Stimulated activated CD8-positive, alpha-beta memory T cell treated with anti-CD3 and anti-CD28 coated beads, Interleukin-12 subunit alpha, Interleukin-12 subunit beta, amount 100 ng/mL, for 24 hours (primary cell): ENCODE data around the gene PSG6.
"Not testable (repeated sequence)": the region's sequence is repeated elsewhere in the genome, so short reads cannot be mapped to it uniquely, and the experiment has no call there.

Source experiments
- DNase-seq: peaks from one replicate; pipeline ENCODE4 v3.0.0-alpha.2; 2020; ENCODE audit errors: extremely low read depth

PSG6 gene

DNA sequence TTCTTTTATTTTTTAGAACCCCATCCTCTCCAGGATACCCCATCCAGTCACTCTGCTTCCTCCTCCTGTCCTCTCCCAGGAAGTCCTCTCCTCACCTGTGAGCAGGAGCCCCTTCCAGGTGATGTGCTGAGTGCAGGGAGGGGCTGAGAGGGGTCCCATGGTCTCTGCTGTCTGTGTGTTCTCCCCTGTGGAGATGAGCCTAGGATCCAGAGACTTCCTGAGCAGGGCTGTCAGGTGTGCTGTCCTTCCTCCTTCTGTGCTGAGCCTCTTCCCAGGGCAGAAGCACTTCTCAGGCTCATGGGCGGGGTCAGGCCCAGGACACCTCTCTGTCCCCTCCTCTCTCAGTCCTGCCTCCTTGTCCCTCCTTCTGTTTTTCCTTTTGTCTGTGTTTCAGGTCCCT is at the start of gene PSG6:
TSS of gene PSG6 (minus strand) at position 261 of the 400 bp plus-strand sequence. CDS start at position 159, 102 bp downstream.
- not testable (repeated sequence) for DNase-seq

DNA sequence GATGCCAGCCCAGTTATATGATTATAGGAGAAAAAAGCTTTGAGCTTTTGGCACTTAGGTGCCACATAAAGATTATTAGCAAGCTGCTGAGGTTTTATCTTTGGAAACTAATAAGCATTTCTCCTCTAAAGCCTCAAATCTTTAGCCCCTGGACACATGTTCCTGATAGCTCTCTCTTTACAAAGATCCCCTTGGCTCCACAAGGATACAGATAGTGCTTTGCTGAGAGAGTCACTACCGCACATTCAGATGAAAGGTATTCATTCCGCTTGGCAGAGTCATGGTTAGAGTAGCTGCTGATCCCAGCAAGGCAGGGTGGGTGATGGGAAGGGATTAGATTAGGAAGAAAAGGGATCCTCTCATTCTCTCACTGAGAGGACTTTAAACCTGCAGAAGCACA is 47.5 kb upstream of the PSG6 start:
- DNase-seq, result no peak

DNA sequence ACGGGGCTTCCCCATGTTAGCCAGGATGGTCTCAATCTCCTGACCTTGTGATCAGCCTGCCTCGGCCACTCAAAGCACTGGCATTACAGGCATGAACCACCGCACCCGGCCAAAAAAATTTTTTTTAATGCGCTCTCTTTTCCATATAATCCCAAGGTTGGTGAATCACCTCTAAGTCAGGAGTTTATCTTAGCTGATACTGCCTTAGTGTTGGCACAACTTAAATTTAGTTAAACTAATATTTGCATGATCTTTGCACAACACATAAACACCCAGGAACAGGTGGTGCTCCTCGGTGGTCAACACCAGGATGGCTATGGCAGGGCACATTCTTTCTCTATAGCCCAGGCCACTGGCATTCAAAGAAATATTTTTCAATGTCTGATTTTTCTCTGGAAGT is 43.4 kb upstream of the PSG6 start:
- no peak for DNase-seq

DNA sequence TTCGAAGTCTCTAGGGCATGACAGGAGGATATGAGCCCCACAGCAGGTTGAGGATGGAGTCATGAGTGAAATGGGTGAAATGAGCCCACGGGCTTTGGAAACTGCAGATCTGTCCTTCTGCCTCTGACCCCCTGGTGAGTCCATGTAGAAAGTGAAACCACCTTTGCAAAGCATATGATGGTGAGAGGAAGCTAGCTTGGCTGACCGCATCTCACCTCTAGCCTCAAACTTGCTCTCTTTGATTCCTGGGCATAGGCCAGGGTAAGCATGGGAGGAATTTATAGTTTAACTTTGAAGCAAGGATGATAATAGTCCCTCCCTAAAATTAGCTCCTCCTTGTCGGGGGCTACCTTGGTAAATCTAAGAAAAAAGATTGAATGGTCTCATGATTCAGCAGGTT is 34.4 kb upstream of the PSG6 start:
- not testable (repeated sequence) for DNase-seq

DNA sequence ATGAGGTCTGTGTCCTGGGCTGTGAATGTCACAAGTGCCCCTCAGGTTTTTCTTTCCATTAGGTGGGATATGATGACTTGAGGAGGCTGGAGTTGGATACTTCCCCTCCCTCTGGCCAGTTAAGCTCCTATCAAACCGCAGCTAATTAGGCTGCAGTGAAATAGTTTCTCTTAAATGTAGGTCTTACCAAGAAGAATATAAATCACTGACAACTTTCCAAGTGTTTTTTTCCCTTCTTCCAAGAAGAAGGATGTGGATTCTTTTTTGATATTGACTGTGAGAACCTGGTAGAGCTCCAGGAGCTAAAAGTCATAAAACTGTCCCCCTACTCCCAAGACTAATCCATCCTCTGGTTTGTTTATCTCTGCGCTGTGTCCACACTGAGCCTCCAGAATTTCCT is 33.8 kb upstream of the PSG6 start:
- not testable (repeated sequence) for DNase-seq

DNA sequence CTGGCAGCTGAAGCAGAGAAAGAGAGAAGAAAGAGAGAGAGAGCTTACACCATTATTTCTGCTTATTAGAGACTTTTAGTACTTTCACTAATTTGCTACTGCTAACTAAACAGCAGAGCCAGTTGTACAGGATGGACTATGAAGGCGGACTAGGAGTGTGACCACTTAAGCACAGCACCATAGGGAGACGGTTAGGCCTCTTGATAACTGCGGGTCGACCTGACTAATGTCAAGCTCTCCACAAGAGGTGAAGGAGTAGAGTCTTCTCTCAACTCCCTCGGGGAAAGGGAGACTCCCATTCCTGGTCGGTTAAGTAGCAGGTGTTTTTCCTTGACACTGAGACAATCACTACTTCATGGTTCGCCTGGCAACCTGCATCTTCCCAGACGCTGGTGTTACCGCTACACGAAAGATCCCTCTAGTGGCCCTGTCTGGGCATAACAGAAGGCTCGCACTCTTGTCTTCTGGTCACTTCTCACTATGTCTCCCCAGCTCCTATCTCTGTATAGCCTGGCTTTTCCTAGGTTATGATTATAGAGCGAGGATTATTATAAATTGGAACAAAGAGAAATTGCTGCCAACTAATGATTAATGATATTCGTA is 24.6 kb upstream of the PSG6 start:
- no peak for DNase-seq

DNA sequence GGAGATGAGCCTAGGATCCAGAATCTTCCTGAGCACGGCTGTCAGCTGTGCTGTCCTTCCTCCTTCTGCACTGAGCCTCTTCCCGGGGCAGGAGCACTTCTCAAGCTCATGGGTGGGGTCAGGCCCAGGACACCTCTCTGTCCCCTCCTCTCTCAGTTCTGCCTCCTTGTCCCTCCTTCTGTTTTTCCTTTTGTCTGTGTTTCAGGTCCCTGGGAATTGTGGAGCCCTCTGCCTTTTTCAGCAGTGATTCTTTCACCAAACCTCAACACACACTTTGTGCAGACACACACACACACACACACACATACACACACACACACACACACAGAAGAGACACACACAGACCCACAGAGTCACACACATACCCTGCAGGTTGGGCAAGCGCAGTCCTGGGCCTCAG is 19.4 kb upstream of the PSG6 start, which contains the start of gene PSG7:
TSS of gene PSG7 (minus strand) at position 101 of the 400 bp plus-strand sequence. CDS start 131 bp downstream, outside the sequence.
- not testable (repeated sequence) for DNase-seq

DNA sequence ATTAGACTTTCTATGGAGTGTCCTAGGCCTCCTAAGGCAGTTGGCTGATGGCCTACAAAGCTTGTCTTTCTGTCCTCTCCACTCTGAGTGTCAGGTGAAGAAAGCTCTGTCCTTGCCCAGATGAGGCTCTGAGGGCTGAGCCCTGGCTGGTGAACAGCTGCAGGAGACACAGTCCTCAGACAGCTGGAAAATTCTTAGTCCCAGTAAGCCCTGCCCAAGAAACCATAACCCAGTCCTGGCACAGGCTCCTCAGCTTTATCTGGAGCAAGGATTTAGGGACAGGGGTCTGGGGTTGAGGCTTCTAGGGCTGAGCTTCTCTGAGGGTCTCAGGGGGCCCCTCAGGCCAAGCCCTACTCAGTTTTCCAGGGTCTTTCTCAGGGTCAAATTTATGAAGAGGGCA is 17.0 kb upstream of the PSG6 start:
- DNase-seq, result not testable (repeated sequence)

DNA sequence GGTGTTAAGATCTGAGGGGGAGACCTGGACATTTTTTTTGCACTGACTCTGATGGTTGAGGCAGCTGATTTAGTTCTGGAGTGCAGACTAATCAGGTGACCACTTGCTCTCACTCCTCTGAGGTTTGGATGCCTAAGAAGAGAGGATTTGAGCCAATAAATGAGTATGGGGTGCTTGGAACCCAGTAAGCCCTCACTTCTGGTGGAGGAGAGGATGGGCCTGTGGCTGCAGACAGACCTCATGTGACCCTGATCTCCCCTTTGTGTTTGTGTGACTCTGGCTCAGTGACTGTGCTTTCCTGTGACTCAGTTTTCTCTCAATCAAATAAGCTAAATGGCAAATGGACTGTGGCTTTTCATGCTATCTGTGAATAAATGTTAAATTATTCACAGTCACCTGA is 16.5 kb upstream of the PSG6 start:
- DNase-seq, result not testable (repeated sequence)

DNA sequence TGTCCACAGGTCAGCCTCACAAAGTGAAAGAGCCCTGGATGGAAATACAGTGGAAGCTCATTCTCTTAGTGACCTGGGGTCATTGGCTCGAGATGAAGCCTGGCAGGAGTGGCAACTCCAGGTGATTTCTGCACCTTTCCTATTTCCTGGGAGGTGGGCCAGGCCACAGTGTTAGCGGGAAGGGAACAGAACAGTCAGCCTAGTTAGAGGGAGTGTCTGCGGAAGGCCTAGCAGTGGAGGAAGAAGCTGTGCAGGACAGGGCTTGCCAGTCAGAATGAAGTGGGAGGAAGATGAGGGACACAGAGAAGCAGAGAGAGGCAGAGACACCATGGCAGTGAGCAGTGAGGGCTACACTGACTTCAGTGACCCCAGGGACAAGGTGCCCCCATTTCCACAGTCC is 15.7 kb upstream of the PSG6 start:
- DNase-seq, result not testable (repeated sequence)

DNA sequence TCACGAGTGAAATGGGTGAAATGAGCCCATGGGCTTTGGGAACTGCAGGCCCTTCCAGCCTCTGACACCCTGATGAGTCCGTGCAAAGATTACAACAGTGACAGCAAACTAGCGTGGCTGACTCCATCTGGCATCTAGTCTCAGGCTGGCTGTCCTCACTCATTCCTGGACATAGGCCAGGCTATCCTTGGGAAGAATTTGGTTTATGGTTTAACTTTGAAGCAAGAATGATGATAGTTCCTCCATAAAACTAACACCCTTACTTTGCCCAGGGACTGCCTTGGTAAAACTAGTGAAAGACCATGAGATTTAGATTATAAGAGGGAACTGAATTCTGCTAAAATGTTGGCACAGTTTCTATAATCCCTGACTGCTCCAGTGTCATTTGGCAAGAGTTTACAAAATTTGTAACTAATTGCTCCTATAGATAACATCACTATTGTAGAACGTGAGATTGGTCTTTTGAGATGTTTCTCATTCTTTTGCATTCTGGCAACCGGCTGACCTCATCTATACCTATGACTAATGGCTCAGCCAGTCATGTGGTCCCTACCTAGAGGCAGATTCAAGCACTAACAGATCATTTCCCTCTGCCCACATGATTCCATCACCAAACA is 14.9 kb upstream of the PSG6 start:
- DNase-seq, result not testable (repeated sequence)

DNA sequence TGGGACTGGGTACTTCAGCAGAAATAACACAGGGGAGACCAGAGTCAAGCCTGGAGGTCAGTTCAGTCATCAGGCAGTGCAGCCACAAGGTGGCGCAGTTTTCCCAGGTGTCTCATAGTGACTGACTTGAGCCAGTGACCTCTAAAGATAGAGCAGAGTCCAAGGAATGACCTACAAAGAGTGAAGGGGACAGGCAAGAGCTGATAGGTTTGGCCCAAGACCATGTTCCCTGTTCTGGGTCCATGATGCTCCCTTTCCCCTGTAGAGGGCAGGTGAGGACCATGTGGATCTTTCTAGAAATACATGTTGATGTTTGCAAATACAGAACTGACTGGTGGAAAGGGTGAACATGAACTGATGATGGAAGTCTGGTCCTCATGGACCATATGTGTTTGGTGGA is 12.5 kb upstream of the PSG6 start:
- not testable (repeated sequence) for DNase-seq

DNA sequence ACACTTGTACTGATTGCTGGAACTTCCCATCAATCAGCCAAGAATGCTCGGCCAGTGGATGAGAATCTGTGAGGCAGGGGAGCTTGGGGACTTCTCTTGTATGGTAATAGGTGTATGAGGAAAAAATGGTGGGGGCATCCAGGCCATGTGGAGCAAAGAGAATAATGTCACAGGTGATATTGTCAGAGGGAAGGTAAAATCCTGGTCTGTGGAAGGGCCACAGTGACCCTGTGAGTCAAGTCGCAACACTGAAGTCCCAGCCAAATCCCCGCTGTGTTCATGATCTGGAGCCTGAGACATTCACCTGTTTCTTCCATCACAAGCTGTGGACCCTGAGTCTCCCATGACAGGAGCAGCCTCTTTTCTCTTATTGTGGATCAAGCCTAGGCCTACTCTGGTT is 11.2 kb upstream of the PSG6 start:
- DNase-seq, result no peak

DNA sequence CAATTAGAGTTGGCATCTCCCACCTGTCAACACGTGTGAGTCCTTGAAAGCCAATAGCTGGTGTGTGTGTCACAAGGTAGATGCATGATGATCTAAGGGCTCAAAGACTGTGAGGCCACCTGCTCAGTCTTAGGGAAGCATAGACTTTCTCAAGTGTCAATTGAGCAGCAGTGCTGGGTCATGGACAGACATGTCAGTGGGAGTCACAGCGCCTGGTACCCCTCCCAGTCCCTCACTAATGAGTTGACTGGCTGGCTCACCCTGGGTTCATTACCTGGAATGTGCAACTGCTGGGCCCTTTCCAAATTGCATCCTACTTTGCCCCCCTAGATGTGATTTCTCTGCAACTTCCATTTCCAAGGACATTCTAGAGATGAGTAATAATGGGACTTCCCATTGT is 9.1 kb upstream of the PSG6 start:
- DNase-seq, result no peak

DNA sequence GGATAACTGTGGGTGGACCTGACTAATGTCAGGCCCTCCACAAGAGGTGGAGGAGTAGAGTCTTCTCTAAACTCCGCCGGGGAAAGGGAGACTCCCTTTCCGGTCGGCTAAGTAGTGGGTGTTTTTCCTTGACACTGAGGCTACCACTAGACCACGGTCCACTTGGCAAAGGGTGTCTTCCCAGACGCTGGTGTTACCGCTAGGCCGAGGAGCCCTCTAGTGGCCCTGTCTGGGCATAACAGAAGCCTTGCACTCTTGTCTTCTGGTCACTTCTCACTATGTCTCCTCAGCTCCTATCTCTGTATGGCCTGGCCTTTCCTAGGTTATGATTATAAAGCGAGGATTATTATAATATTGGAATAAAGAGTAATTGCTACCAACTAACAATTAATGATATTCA is 5.4 kb upstream of the PSG6 start:
- not testable (repeated sequence) for DNase-seq

DNA sequence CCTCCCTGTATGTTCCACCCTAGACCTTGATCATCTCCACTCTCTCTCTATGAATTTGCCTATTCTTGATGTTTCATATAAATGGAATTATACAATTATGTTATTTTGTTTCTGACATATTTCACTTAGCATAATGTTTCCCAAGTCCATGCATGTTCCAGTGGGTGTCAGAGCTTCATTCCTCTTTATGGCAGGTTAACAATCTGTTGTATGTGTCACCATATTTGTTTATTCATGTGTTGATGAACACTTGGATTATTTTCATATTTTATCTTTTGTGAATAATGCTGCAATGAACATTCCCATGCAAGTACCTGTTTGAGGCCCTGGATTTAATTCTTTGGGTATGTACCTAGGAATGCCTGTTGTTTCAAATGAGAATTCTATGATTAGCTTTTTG is 3.3 kb upstream of the PSG6 start:
- DNase-seq, result not testable (repeated sequence)

DNA sequence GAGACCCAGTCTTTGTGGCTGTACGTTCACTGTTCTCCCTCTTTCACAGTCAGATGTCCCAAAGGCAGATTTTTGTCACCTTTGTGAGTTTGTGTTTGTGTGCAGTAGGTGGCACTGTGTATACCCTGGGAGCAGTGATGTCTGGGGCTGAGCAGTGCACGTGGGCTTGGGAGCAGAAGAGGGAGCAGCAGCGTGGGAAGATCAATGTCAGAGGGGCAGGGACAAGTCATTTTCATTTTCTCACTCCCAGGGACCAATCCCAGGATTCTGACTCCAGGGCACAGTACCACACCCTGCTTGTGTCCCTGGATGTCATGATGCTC is 2.0 kb upstream of the PSG6 start:
- DNase-seq, result no peak

DNA sequence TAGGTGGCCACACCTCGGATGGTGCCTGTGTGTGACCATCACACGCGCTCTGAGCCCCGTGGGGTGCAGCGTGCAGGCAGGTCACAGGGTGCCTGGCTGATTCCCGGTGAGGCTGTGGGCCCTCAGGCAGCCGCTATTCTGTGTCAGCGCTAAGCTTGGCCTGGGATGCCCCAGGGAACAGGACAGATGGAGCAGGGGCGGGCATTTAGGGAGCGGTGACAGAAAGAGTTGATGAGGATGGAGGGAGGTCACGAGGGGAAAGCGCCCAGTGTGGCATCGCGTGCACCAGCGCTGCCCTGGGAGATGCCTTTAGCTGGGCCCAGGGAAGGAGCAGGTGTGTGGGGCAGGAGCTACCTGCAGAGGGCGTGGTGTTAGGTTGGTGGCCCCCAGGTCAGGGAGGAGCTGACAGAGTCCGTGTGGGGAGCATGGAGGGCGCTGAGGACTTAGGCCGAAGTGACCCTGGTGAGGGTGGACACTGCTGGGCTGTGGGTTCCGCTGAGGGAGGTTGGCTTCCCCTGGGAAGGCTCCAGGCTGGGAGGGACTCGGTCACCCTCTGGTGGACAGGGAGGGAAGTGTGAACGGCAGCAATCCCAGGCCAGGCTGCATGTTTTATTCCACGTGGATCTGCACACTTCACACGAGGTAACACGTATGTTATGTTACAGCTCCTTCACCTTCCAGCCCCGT is 1.5 kb upstream of the PSG6 start:
- not testable (repeated sequence) for DNase-seq

DNA sequence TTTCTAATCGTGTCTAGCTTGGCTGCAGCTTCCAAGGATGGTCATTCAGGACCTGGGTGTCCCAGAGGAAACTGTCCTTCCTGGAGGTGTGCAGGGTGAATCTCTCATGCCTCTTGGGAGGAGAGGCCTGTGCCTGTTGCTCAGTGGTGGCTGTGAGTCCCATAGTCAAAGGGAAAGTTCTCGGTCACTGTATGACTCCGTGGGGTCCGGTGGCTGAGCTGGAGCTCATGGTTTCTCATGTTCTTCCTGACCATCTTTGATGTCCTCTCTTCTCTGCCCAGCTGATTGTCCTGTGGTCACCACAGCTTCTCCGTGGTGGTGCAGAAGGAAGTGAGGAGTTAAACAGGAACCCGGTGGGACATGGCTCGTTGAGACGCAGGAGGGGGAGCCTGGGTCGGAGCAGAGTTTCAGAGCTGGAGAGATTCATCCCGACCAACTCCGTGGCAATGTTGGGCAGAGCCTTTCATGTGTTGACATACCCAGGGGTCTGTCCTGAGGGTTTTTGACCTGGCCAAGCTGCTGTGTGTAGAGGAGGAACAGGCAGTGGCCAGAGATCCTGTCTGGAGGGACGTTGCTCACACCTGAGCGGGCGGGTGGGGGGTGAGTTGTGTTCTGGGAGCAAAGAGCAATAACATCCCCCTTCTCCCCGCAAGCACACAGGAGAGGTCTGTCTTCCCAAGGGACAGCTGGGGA is 829 bp upstream of the PSG6 start:
- DNase-seq, result not testable (repeated sequence)

DNA sequence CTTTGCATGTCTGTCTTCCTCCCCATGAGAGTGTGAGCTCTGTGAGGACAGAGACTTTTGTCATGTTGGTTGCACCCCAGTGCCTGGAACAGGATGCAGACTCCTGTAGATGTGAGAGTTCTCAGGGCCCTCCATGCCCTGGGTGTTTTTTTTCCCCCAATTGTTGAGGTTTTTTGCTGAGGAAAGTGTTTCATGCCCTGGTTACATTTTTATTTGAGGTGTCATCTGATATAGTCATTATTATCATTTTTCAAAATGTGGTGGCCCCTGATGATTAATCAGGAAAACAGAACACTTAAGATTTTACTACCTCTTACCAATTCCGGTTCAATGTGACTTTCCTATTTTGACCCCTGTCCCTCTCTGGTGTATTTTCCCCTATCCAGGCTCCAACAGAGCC is 763 bp downstream of the PSG6 start:
- DNase-seq, result not testable (repeated sequence)

DNA sequence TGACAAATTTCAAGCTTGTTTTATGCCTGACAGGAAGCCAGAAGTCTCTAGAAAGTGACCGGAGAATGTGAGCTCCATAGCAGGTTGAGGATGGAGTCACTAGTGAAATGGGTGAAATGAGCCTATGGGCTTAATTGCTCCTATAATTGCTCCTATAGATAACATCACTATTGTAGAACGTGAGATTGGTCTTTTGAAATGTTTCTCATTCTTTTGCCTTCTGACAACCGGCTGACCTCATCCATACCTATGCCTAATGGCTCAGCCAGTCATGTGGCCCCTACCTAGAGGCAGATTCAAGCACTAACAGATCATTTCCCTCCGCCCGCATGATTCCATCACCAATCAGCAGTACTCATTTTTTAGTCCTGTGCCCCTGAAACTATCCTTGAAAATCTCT is 4.2 kb downstream of the PSG6 start:
- not testable (repeated sequence) for DNase-seq

DNA sequence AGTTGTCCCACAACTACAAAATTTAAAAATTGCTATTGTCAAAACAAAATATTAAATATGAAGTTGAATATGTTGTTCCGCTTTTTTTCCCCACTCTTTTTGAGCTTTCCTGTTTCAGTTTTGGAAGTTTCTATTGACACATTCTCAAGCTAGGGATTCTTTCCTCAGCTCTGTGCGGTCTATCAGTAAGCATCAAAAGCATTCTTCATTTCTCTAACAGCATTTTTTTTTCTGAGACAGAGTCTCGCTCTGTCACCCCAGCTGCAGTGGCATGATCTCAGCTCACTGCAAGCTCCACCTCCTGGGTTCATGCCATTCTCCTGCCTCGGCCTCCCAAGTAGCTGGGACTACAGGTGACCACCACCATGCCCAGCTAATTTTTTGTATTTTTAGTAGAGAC is 4.8 kb downstream of the PSG6 start:
- DNase-seq, result not testable (repeated sequence)

DNA sequence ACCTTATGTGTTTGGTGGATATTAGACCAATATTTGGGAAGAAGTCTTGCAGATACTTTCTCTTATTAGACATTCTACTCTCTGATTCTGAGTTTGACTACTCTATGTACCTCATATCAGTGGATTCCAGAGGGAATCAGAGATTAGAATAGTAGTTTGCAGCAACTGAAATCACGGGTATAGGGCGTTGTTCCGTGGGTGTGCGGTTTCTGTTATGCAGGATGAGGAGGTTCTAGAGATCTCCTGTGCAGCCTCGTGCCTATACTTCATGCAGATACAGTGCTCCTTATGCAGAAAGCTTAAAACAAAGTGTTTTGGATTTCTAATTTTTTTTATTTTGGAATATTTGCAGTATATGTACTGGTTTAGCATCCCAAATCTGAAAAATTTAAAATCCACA is 6.0 kb downstream of the PSG6 start:
- DNase-seq, result not testable (repeated sequence)
